ENCODE measurements around the gene CAGE1. TPM values are rescaled to one million over a fixed set of nuclear protein-coding genes. Genes with fewer than 3 reads are reported as not detected.
"Not testable (repeated sequence)": the region's sequence is repeated elsewhere in the genome, so short reads cannot be mapped to it uniquely, and the experiment has no call there.

The CAGE1 gene
- total and polyA plus RNA-seq, 4 donors, result 0.15 TPM; not detected in 3

DNA sequence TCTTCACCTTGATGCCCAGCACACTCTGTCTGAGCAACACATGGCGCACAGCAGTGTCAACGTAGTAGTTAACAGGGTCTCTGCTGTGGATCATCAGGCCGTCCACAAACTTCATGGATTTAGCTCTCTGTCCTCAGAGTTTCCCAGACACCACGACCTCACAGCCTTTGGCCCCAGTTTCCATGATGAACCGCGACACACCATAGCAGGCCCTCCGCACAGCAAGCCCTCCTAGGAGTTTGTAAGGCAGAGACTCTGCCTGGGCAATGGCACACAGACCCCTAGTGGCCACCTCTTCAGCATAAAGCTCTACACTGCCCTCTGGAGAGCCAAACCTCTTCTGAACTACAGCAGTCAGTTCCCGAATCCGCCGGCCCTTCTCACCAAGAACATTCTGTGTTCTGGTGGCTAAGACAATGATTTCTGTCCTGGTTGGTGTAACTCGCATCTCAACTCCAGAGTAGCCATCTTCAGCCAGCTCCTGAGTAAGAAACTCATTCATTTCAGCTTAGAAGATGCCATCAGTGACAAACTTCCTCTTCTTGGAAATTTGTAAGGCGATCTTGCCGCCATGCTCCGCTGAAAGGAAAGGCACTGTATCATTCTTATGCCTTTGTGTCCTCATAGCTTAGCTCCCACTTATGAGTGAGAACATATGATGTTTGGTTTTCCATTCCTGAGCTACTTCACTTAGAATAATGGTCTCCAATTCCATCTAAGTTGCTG, 50.4 kb downstream of the CAGE1 start:
- not testable (repeated sequence) for ATAC-seq (ENCODE audit: insufficient read depth, low FRiP score); H3K4me3 ChIP-seq

GRCh38 chr6:7338031-7338430, 51.5 kb downstream of the CAGE1 start:
- no peaks in the 10 kb centered on the region for H3K9me3 ChIP-seq (ENCODE audit: control insufficient read depth in 4 of 4, insufficient read depth in 3 of 4, low read length in 3 of 4)
- no peak for ATAC-seq (ENCODE audit: insufficient read depth, low FRiP score)
- peak in 1 of 3 donors; percentile 14 for DNase-seq
- no peaks in the 10 kb centered on the region for H3K36me3 ChIP-seq (ENCODE audit: control insufficient read depth in 4 of 4, insufficient read depth in 4 of 4, low read length in 4 of 4)
- H3K27ac ChIP-seq (ENCODE audit: low read depth in 1 of 2, low read length in 1 of 2), result no peak overlapping the region
- WGBS, 2 donors, result 63 to 91% methylated on average over 2 of the region's 2 CpGs
- no peaks in the 10 kb centered on the region for H3K27me3 ChIP-seq (ENCODE audit: control insufficient read depth in 3 of 3, insufficient read depth in 3 of 3, low read length in 2 of 3)
- TF ChIP-seq, protein P1, sequence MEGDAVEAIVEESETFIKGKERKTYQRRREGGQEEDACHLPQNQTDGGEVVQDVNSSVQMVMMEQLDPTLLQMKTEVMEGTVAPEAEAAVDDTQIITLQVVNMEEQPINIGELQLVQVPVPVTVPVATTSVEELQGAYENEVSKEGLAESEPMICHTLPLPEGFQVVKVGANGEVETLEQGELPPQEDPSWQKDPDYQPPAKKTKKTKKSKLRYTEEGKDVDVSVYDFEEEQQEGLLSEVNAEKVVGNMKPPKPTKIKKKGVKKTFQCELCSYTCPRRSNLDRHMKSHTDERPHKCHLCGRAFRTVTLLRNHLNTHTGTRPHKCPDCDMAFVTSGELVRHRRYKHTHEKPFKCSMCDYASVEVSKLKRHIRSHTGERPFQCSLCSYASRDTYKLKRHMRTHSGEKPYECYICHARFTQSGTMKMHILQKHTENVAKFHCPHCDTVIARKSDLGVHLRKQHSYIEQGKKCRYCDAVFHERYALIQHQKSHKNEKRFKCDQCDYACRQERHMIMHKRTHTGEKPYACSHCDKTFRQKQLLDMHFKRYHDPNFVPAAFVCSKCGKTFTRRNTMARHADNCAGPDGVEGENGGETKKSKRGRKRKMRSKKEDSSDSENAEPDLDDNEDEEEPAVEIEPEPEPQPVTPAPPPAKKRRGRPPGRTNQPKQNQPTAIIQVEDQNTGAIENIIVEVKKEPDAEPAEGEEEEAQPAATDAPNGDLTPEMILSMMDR (IDR thresholded peaks at IDR 0.05; ENCODE audit: control extremely low read depth, extremely low read depth), result no peak
- peaks cover 0 to 1% (median 0%) of the 10 kb centered on the region in 5 donors for H3K4me1 ChIP-seq (ENCODE audit: control insufficient read depth in 5 of 5, insufficient read depth in 5 of 5, low read length in 5 of 5)
- no peak overlapping the region for H3K4me3 ChIP-seq
- H3K9ac ChIP-seq (ENCODE audit: insufficient read depth in 1 of 2, low read length in 2 of 2), result no peak overlapping the region

More for the DNA sequence above, 50.4 kb downstream of the CAGE1 start:
- not testable (repeated sequence) for H3K27me3 ChIP-seq (ENCODE audit: control insufficient read depth in 3 of 3, insufficient read depth in 3 of 3, low read length in 2 of 3); H3K36me3 ChIP-seq (ENCODE audit: control insufficient read depth in 4 of 4, insufficient read depth in 4 of 4, low read length in 4 of 4); H3K9me3 ChIP-seq (ENCODE audit: control insufficient read depth in 4 of 4, insufficient read depth in 3 of 4, low read length in 3 of 4); H3K9ac ChIP-seq (ENCODE audit: insufficient read depth in 1 of 2, low read length in 2 of 2); DNase-seq; H3K27ac ChIP-seq (ENCODE audit: low read depth in 1 of 2, low read length in 1 of 2); H3K4me1 ChIP-seq (ENCODE audit: control insufficient read depth in 5 of 5, insufficient read depth in 5 of 5, low read length in 5 of 5)
- TF ChIP-seq, protein P1 (IDR thresholded peaks at IDR 0.05; ENCODE audit: control extremely low read depth, extremely low read depth), result peak; percentile 12
- WGBS, 2 donors, result 79 to 80% methylated on average over 14 of the region's 14 CpGs

GRCh38 chr6:7335519-7335918, 54.0 kb downstream of the CAGE1 start:
- no peak overlapping the region for H3K9ac ChIP-seq (ENCODE audit: insufficient read depth in 1 of 2, low read length in 2 of 2)

More at GRCh38 chr6:7335519-7335918, 54.0 kb downstream of the CAGE1 start:
- no peak overlapping the region for H3K27ac ChIP-seq (ENCODE audit: low read depth in 1 of 2, low read length in 1 of 2)
- 85 to 91% methylated on average over 3 of the region's 3 CpGs for WGBS, 2 donors
- DNase-seq, result no peak
- H3K4me1 ChIP-seq (ENCODE audit: control insufficient read depth in 5 of 5, insufficient read depth in 5 of 5, low read length in 5 of 5), result no peaks in the 10 kb centered on the region
- no peak for ATAC-seq (ENCODE audit: insufficient read depth, low FRiP score)
- no peaks in the 10 kb centered on the region for H3K27me3 ChIP-seq (ENCODE audit: control insufficient read depth in 3 of 3, insufficient read depth in 3 of 3, low read length in 2 of 3)
- no peak overlapping the region for H3K4me3 ChIP-seq
- no peaks in the 10 kb centered on the region for H3K36me3 ChIP-seq (ENCODE audit: control insufficient read depth in 4 of 4, insufficient read depth in 4 of 4, low read length in 4 of 4)
- H3K9me3 ChIP-seq (ENCODE audit: control insufficient read depth in 4 of 4, insufficient read depth in 3 of 4, low read length in 3 of 4), result no peaks in the 10 kb centered on the region
- TF ChIP-seq, protein P1 (IDR thresholded peaks at IDR 0.05; ENCODE audit: control extremely low read depth, extremely low read depth), result no peak
